ENCODE results near the gene CUL1.

DNA sequence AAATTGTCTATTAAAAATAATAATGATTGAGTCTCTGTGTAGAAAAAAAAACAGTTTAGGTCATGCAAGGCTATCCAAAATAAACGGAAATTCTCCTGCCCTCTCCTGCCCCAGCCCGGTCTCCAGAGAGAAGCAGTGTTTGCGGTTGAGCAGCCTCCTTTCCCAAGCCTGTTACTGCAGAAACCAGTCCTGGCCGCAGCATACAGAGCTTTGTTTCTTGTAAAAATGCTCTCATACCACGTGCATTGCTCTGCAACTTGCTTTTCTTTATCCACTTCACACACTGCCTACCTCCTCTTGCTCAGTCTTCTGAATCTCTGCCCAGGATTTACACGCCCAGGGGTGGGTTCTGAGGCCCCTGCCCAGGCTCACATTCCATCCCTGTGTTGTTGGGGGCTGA, 34.4 kb upstream of the CUL1 start:
- TF ChIP-seq CTCF (IDR thresholded peaks at IDR 0.05), result no peak
- TF ChIP-seq POLR2A (IDR thresholded peaks at IDR 0.05), result no peak

All from body of pancreas (tissue), 4 donors.